IMR-90 (cell line): ENCODE measurements around the gene KRT80. TPM values are rescaled to one million over a fixed set of nuclear protein-coding genes. Genes with fewer than 3 reads are reported as not detected.

Experiments used
- ATAC-seq: fragments of 200-7000 bp; cut with Tn5 transposase; 2 replicates; pipeline ENCODE4 v1.9.1; 2020; ENCODE audit warnings: low read depth, mild to moderate bottlenecking, moderate library complexity
- BruUV-seq: library from RNA; stranded (reverse); fragments of 400-500 nt; replicated peaks from 2 replicates; lab custom pipeline; 2021; lab: Mats Ljungman, UMichigan
- CTCF ChIA-PET: fragments of 300-600 bp; formaldehyde crosslinking; extraction: SDS; loops from one replicate; lab custom pipeline; 2021; ENCODE audit warnings: antibody characterized with exemption; lab: Yijun Ruan, JAX
- POLR2A ChIA-PET: fragments of 300-600 bp; sonication (Branson Sonifier 250); formaldehyde crosslinking; loops from one replicate; lab custom pipeline; 2022; ENCODE audit warnings: antibody characterized with exemption; ENCODE audit not compliant: unreplicated experiment; lab: Charles Lee
- DNase-seq: peaks from one replicate; pipeline ENCODE4 v3.0.0; 2013
- H2AFZ ChIP-seq: replicated peaks from 2 replicates; pipeline ENCODE3; 2013; ENCODE audit warnings: low read length, mild to moderate bottlenecking; ENCODE audit not compliant: poor library complexity
- H2AK5ac ChIP-seq: 2 replicates; pipeline ENCODE4 v1.6.1; 2013; ENCODE audit warnings: low read depth, low read length, inconsistent platforms
- H2AK9ac ChIP-seq: replicated peaks from 2 replicates; pipeline ENCODE3; 2013; ENCODE audit warnings: mild to moderate bottlenecking, low read depth, low read length, moderate library complexity; ENCODE audit not compliant: poor library complexity
- H2BK120ac ChIP-seq: 2 replicates; pipeline ENCODE4 v1.6.1; 2013; ENCODE audit warnings: low read depth, low read length, inconsistent platforms
- H2BK15ac ChIP-seq: 3 replicates; pipeline ENCODE4 v1.6.1; 2013; ENCODE audit warnings: low read depth, low read length, inconsistent platforms
- H2BK20ac ChIP-seq: 2 replicates; pipeline ENCODE4 v1.6.1; 2013; ENCODE audit warnings: low read depth, mild to moderate bottlenecking, inconsistent platforms, low read length, moderate library complexity
- H2BK5ac ChIP-seq: 2 replicates; pipeline ENCODE4 v1.6.1; 2013; ENCODE audit warnings: mild to moderate bottlenecking, low read depth, low read length, inconsistent platforms; ENCODE audit not compliant: poor library complexity, severe bottlenecking
- H3K14ac ChIP-seq: replicated peaks from 2 replicates; pipeline ENCODE4 v1.6.1; 2013; ENCODE audit warnings: low read depth, low read length, inconsistent platforms
- H3K18ac ChIP-seq: 2 replicates; pipeline ENCODE4 v1.6.1; 2013; ENCODE audit warnings: low read depth, low read length, control low read depth
- H3K23ac ChIP-seq: 2 replicates; pipeline ENCODE4 v1.6.1; 2013; ENCODE audit warnings: low read depth, low read length, inconsistent platforms
- H3K27ac ChIP-seq: 2 replicates; pipeline ENCODE4 v1.5.1; 2013; ENCODE audit warnings: mild to moderate bottlenecking, control low read depth, low read length; ENCODE audit not compliant: insufficient read depth
- H3K27me3 ChIP-seq: 2 replicates; pipeline ENCODE4 v1.6.1; 2013; ENCODE audit warnings: low read length; ENCODE audit not compliant: control insufficient read depth, insufficient read depth
- H3K36me3 ChIP-seq: 2 replicates; pipeline ENCODE4 v1.6.1; 2013; ENCODE audit warnings: low read length, mixed read lengths; ENCODE audit not compliant: control insufficient read depth, insufficient read depth
- H3K4ac ChIP-seq: 2 replicates; pipeline ENCODE4 v1.6.1; 2013; ENCODE audit warnings: low read depth, low read length, inconsistent platforms
- H3K4me1 ChIP-seq: 2 replicates; pipeline ENCODE4 v1.6.1; 2013; ENCODE audit warnings: low read length, mixed read lengths; ENCODE audit not compliant: control insufficient read depth, insufficient read depth
- H3K4me2 ChIP-seq: 2 replicates; pipeline ENCODE4 v1.6.1; 2013; ENCODE audit warnings: low read depth, mild to moderate bottlenecking, control low read depth, low read length, moderate library complexity
- H3K4me3 ChIP-seq: 2 replicates; pipeline ENCODE4 v1.5.1; 2013; ENCODE audit warnings: low read depth, mild to moderate bottlenecking, control low read depth, low read length, moderate library complexity; ENCODE audit not compliant: insufficient read depth
- H3K56ac ChIP-seq: 2 replicates; pipeline ENCODE4 v1.6.1; 2013; ENCODE audit warnings: low read length, inconsistent platforms; ENCODE audit not compliant: insufficient read depth; ENCODE audit errors: extremely low read depth
- H3K79me1 ChIP-seq, 2 experiments: 2 replicates each; pipeline ENCODE4 v1.6.1; 2013; ENCODE audit warnings: low read length in 2 of 2, inconsistent platforms in 1 of 2, low read depth in 1 of 2
- H3K9ac ChIP-seq: 2 replicates; pipeline ENCODE4 v1.6.1; 2013; ENCODE audit warnings: low read depth, low read length, control low read depth
- H3K9me1 ChIP-seq: 2 replicates; pipeline ENCODE4 v1.6.1; 2013; ENCODE audit warnings: low read length, inconsistent platforms; ENCODE audit not compliant: insufficient read depth
- H3K9me3 ChIP-seq: 2 replicates; pipeline ENCODE4 v1.6.1; 2013; ENCODE audit warnings: low read length; ENCODE audit not compliant: control insufficient read depth, insufficient read depth
- H4K20me1 ChIP-seq: 2 replicates; pipeline ENCODE4 v1.6.1; 2013; ENCODE audit warnings: low read length, inconsistent platforms; ENCODE audit not compliant: insufficient read depth
- H4K5ac ChIP-seq: 2 replicates; pipeline ENCODE4 v1.6.1; 2013; ENCODE audit warnings: mild to moderate bottlenecking, low read depth, low read length, control low read depth
- H4K8ac ChIP-seq, 2 experiments: 2 replicates each; pipeline ENCODE4 v1.6.1; 2013; ENCODE audit warnings: low read depth in 2 of 2, low read length in 2 of 2, control low read depth in 1 of 2, inconsistent platforms in 1 of 2
- H4K91ac ChIP-seq: 2 replicates; pipeline ENCODE4 v1.6.1; 2013; ENCODE audit warnings: low read depth, low read length, inconsistent platforms; ENCODE audit not compliant: insufficient read depth
- BHLHE40 ChIP-seq: fragments of 150-350 bp; IDR thresholded peaks from 2 replicates; pipeline ENCODE4 v1.6.1; 2016; ENCODE audit warnings: mild to moderate bottlenecking, low read depth, low read length
- CEBPB ChIP-seq: IDR thresholded peaks from 2 replicates; pipeline ENCODE4 v1.6.1; 2012; ENCODE audit warnings: low read depth, low read length, improper control_type of control experiment
- CTCF ChIP-seq: conservative IDR thresholded peaks from 2 replicates; pipeline ENCODE4 v1.5.1; 2012; ENCODE audit warnings: mild to moderate bottlenecking, low read depth, low read length, improper control_type of control experiment
- MAFK ChIP-seq: IDR thresholded peaks from 2 replicates; pipeline ENCODE4 v1.6.1; 2012; ENCODE audit warnings: low read depth, low read length, improper control_type of control experiment
- NFE2L2 ChIP-seq: fragments of 150-350 bp; IDR thresholded peaks from 2 replicates; pipeline ENCODE4 v1.6.1; 2016; ENCODE audit warnings: low read depth, mild to moderate bottlenecking, low read length
- POLR2A ChIP-seq: IDR thresholded peaks from 2 replicates; pipeline ENCODE4 v1.6.1; 2012; ENCODE audit warnings: mild to moderate bottlenecking, low read depth, low read length
- RCOR1 ChIP-seq: IDR thresholded peaks from 2 replicates; pipeline ENCODE4 v1.6.1; 2012; ENCODE audit warnings: mild to moderate bottlenecking, low read length, improper control_type of control experiment; ENCODE audit not compliant: insufficient replicate concordance
- USF2 ChIP-seq: fragments of 150-350 bp; IDR thresholded peaks from 2 replicates; pipeline ENCODE4 v1.6.1; 2017; ENCODE audit warnings: mild to moderate bottlenecking, antibody characterized with exemption, low read length, low read depth
- WGBS, 2 experiments: methylation state at CpG; one replicate each; pipeline versions ENCODE4 v1.1.5 to v1.1.7; 2013; ENCODE audit warnings: missing lambda C conversion rate in 2 of 2; ENCODE audit not compliant: insufficient read length in 1 of 2; ENCODE audit errors: extremely low coverage in 2 of 2; 5-methylcytosine and 5-hydroxymethylcytosine counted together
- dilution Hi-C: fragments of 300-500 bp; cut with HindIII; formaldehyde crosslinking; loops from one replicate; pipeline ENCODE4 v1.14.3; 2018; ENCODE audit warnings: low sequenced_read_pairs; ENCODE audit not compliant: unreplicated experiment
- in situ Hi-C: fragments of 300-500 bp; cut with MboI; formaldehyde crosslinking; loops from 3 replicates; pipeline ENCODE4 v1.14.3; 2019; ENCODE audit warnings: low sequenced_read_pairs, inconsistent platforms, mixed read lengths
- intact Hi-C: fragments of 100-400 bp; cut with micrococcal nuclease; formaldehyde crosslinking; loops from 2 replicates; pipeline ENCODE4 v1.10.0; 2022
- polyA plus RNA-seq, 3 experiments: library from polyadenylated mRNA; depleted of rRNA; stranded (reverse); fragments of >200 nt; gene quantifications; 2 replicates each; pipeline ENCODE4 v1.2.3, GENCODE V29; 2012; ENCODE audit warnings: low replicate concordance in 1 of 3
- total RNA-seq: library from RNA; depleted of rRNA; stranded (reverse); fragments of >200 nt; gene quantifications from 2 replicates; pipeline ENCODE4 v1.2.3, GENCODE V29; 2012
- TF ChIP-seq, protein P1 (sequence below): fragments of 150-350 bp; IDR thresholded peaks from 2 replicates; pipeline ENCODE4 v1.6.1; 2016; ENCODE audit warnings: low read depth, mild to moderate bottlenecking, low read length, moderate library complexity, borderline replicate concordance

The KRT80 gene
- total and polyA plus RNA-seq, 2 of the 4 experiments (the other 2 are of a cell fraction): 0.54 to 3.4 TPM

DNA sequence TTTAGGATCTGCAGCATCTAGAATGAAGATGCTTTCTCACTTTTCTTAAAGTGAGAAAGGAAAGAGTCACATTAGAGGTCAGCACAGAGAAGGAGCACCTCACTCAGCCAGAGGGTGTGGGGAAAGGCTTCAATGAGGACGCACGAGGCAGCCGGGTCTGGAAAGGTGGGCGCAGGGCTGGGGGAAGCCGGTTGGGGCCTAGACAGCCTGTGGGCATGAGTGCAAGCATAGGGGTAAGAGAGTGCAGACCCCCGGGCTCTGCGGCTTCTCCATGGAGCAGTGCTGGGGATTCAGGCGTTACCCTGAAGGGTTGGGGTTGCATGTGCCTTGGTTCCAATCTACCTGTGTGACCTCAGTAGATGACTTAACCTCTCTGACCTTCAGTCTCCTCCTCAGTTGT lies 49.9 kb downstream of the KRT80 start:
- WGBS, 2 experiments: 100% methylated on average over 2 of the region's 8 CpGs; no CpG with 5 or more reads in 1 of the 2 experiments
- Histone ChIP-seq H3K14ac (no peak overlapping the region), H3K4me3 (no peak overlapping the region), H3K27me3 (no peaks in the 10 kb centered on the region), H3K23ac (no peak overlapping the region), H4K8ac (no peak overlapping the region), H3K27ac (no peak overlapping the region), H3K9me3 (no peaks in the 10 kb centered on the region), H2BK15ac (no peak overlapping the region), H3K9ac (no peak overlapping the region), H4K5ac (no peak overlapping the region), H3K79me1 (peaks cover 7 to 18% of the 10 kb centered on the region in 2 experiments; a peak in 3 of 4 replicates), H3K4me1 (peaks cover 20% of the 10 kb centered on the region), H4K20me1 (no peaks in the 10 kb centered on the region), H2AK5ac (no peak overlapping the region), H3K36me3 (no peaks in the 10 kb centered on the region), H3K56ac (no peak overlapping the region), H3K4me2 (no peak overlapping the region), H2AFZ (no peak overlapping the region), H4K91ac (no peak overlapping the region), H2BK5ac (no peak overlapping the region), H2AK9ac (no peak overlapping the region), H3K9me1 (peaks cover 22% of the 10 kb centered on the region), H3K4ac (no peak overlapping the region), H2BK20ac (no peak overlapping the region), H2BK120ac (no peak overlapping the region; the same call in 1 of the 2 replicates), H3K18ac (no peak overlapping the region)
- TF ChIP-seq NFE2L2 (no peak), CTCF (no peak), USF2 (no peak), BHLHE40 (no peak), POLR2A (no peak), MAFK (no peak), RCOR1 (no peak), CEBPB (no peak)
- TF ChIP-seq, protein P1, sequence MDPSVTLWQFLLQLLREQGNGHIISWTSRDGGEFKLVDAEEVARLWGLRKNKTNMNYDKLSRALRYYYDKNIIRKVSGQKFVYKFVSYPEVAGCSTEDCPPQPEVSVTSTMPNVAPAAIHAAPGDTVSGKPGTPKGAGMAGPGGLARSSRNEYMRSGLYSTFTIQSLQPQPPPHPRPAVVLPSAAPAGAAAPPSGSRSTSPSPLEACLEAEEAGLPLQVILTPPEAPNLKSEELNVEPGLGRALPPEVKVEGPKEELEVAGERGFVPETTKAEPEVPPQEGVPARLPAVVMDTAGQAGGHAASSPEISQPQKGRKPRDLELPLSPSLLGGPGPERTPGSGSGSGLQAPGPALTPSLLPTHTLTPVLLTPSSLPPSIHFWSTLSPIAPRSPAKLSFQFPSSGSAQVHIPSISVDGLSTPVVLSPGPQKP: no peak
- CTCF ChIA-PET: no interaction called here
- ATAC-seq (no peak), DNase-seq (no peak)
- no TSS peak for BruUV-seq
- intact Hi-C loops: no loop called here
- dilution Hi-C loops: no loop called here
- POLR2A ChIA-PET: no interaction called here
- in situ Hi-C loops: no loop called here
